IPS-20b (cell line): ENCODE measurements around the gene KRT32.

Source experiments
- H3K27ac ChIP-seq: one replicate; pipeline ENCODE4 v1.5.1; 2013; ENCODE audit warnings: low read length
- H3K27me3 ChIP-seq: 2 replicates; pipeline ENCODE4 v1.6.1; 2013; ENCODE audit warnings: mild to moderate bottlenecking, low read length, inconsistent platforms; ENCODE audit not compliant: insufficient read depth
- H3K36me3 ChIP-seq: 2 replicates; pipeline ENCODE4 v1.6.1; 2013; ENCODE audit warnings: low read depth, mild to moderate bottlenecking, inconsistent platforms, low read length, moderate library complexity; ENCODE audit not compliant: insufficient read depth
- H3K4me1 ChIP-seq: 2 replicates; pipeline ENCODE4 v1.6.1; 2013; ENCODE audit warnings: mild to moderate bottlenecking, control low read depth, inconsistent platforms, low read length, moderate library complexity; ENCODE audit not compliant: insufficient read depth
- H3K4me3 ChIP-seq: 2 replicates; pipeline ENCODE4 v1.5.1; 2013; ENCODE audit warnings: mild to moderate bottlenecking, low read length, inconsistent platforms
- H3K9ac ChIP-seq: 2 replicates; pipeline ENCODE4 v1.6.1; 2013; ENCODE audit warnings: low read depth, mild to moderate bottlenecking, inconsistent platforms, low read length, moderate library complexity
- H3K9me3 ChIP-seq: 2 replicates; pipeline ENCODE4 v1.6.1; 2013; ENCODE audit warnings: mild to moderate bottlenecking, low read depth, low read length, inconsistent platforms; ENCODE audit not compliant: insufficient read depth

KRT32 gene

DNA sequence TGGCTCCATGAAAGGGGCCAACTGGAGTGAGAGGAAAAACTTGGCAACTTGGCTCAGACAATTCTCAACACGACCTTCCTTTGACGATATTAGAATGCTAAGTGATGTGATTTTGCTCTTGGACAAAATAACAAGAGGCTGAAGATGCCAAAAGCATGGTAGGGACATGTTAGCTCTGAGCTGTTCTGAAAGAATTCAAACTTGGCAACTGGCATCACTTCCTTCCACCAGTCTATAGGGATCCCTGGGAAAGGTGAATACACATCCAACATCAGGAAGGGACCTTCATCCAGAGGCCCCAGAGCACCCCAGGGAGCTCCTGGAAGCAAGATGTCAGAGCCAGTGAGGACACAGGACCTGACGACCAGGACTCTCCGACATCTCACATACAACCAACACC, 47.1 kb downstream of the KRT32 start:
- Histone ChIP-seq H3K4me1 (no peaks in the 10 kb centered on the region), H3K9me3 (no peaks in the 10 kb centered on the region), H3K27me3 (no peaks in the 10 kb centered on the region), H3K27ac (no peak overlapping the region), H3K36me3 (no peaks in the 10 kb centered on the region), H3K9ac (no peak overlapping the region), H3K4me3 (no peak overlapping the region)

DNA sequence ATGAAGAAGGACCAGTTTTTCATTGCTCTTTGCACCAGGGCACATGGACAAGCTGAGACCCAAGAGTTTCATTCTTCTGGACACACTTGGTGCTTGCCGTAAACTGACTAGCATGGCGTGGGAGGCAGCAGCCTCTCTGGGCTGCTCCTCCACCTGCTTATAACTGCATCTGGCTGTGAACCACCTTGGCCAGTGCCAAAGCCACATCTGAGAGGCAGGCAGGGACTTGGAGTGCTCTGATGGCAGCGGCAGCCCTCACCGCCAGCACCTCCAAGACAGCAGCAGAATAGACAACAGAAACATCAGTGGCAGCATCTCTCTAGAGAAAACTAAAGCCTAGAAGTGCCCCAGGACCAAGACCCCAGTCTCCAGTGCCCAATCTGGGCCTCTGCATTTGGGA, 47.5 kb downstream of the KRT32 start:
- H3K4me1 ChIP-seq: no peaks in the 10 kb centered on the region
- no peak overlapping the region for H3K4me3 ChIP-seq
- H3K9me3 ChIP-seq: no peaks in the 10 kb centered on the region
- H3K36me3 ChIP-seq: no peaks in the 10 kb centered on the region
- no peak overlapping the region for H3K27ac ChIP-seq
- H3K27me3 ChIP-seq: no peaks in the 10 kb centered on the region
- H3K9ac ChIP-seq: no peak overlapping the region

DNA sequence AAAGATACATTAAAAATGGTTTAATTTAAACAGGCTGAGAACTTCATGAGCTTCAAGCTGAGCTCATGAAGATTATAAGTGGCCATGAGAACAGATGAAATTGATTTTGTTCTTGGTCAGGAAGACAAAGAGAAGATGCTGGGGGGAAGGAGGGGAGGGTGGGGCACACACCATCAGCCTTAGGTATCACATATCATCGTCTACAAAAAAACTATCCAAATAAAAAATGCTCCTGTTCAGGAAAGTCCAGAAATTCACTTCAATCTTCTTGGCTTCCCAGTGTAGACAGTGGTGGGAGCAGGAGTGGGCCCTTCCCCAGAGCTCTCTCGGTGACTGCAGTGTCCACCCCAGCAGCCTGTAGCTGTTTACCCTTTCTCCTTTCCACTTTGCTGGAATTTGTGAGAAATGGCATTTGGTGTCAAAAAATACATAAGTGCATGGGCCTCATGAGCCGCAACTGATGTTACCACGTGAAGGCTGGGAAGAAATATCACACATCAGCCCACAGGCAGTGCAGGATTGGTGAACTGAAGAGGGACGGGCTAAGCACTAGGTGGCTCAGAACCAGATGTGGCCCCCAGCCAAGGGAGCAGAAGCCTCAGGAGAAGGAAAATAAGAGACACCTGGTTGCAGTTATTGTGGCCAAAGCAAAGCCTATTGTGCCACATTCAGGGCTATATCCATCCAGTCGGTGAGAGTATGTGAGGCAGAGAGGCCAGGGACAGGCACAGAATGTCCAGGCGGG, 48.9 kb downstream of the KRT32 start:
- 0 out of 2 replicates have a peak, but pooled peaks cover 4% of the 10 kb centered on the region for H3K4me1 ChIP-seq

DNA sequence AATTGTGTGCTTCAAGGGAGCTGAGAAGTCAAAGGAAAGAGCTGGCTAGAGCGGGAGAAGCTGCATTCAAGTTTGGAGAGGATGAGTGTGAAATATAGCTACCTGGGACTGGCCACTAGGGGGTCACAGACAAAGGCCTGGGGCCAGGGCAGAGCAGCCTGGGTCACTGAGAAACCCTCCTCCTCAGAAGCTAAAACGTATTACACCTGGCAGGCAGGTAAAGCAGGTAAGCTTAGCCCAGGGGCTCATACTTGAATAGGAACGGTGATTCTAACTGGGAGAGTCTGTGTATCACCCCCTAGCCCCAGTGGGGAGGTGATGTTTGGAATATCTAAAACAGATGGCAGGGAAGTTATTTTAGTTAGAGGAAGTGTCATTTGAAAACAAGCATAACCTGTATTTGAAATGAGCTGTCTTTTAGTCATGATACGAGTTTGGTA, 49.6 kb downstream of the KRT32 start:
- Histone ChIP-seq H3K27me3 (no peaks in the 10 kb centered on the region), H3K27ac (no peak overlapping the region)

More for the DNA sequence above, 48.9 kb downstream of the KRT32 start:
- H3K4me3 ChIP-seq: no peak overlapping the region
- no peak overlapping the region for H3K27ac ChIP-seq
- no peak overlapping the region for H3K9ac ChIP-seq
- no peaks in the 10 kb centered on the region for H3K27me3 ChIP-seq
- H3K9me3 ChIP-seq: no peaks in the 10 kb centered on the region
- H3K36me3 ChIP-seq: no peaks in the 10 kb centered on the region

DNA sequence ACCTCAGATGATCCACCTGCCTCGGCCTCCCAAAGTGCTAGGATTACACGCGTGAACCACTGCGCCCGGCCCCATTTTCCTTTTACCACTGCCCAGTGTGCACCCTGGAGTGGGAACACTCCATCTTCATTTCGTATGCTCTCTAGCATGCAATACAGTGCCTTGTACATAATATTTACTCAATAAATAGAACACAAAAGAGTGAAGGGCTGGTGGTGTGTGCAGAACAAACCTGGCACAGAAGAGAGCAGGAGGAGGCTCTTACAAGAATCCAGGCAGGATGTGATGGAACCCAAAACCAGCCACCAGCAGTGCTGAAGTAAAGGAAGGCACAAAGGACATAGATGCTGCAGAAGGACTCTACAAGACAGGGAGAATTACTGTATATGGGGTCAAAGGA, 50.1 kb downstream of the KRT32 start:
- Histone ChIP-seq H3K9me3 (no peaks in the 10 kb centered on the region), H3K9ac (no peak overlapping the region), H3K36me3 (no peaks in the 10 kb centered on the region), H3K27me3 (no peaks in the 10 kb centered on the region), H3K4me3 (no peak overlapping the region), H3K4me1 (peaks cover 5% of the 10 kb centered on the region; the same call in 1 of the 2 replicates), H3K27ac (no peak overlapping the region)

More for the DNA sequence above, 49.6 kb downstream of the KRT32 start:
- Histone ChIP-seq H3K4me3 (no peak overlapping the region), H3K4me1 (0 out of 2 replicates have a peak, but pooled peaks cover 4% of the 10 kb centered on the region), H3K36me3 (no peaks in the 10 kb centered on the region), H3K9ac (no peak overlapping the region), H3K9me3 (no peaks in the 10 kb centered on the region)

DNA sequence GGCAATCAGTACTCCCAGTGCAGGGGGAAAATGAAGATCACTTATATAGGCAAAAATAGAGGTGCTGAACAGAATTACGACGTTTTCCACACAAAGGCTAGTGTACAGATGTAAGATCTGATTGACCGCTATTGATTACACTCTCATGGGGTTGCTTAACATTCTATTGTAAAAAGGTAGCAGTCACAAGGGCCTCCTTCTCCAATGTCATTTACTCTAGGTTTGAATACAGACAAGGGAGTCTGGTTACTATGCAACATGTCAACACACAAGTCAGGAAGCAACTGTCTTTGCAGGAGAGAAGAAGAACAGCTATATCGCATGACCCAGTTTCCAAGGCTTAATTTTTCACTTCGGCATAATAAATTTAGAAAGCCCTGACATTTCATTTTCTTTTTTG, 50.7 kb downstream of the KRT32 start:
- Histone ChIP-seq H3K27me3 (no peaks in the 10 kb centered on the region), H3K9ac (no peak overlapping the region), H3K4me3 (no peak overlapping the region), H3K9me3 (no peaks in the 10 kb centered on the region), H3K36me3 (no peaks in the 10 kb centered on the region), H3K4me1 (peaks cover 7% of the 10 kb centered on the region; the same call in 1 of the 2 replicates), H3K27ac (no peak overlapping the region)

DNA sequence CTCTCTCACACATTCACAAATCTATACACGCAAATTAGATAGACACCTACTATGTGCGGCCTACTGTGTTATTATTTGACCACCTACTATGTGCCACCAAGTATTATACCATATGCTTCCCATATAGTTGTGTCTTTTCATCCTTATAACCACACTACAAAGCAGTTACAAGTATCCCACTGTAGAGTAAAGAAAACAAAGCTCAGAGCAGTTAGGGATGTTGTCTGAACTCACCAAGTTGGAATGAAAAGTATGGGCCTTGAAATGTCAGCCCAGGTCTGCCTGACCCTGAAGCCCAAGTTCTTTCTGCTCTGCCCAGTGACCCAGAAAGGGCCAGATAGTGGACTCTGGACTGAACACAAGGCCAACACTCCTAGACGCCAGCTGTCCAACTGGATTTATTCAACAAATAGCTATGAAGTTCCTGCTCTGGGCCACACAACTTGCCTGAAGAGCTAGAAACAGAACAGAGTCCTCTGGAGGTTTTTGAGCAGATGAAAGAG, 51.3 kb downstream of the KRT32 start:
- no peak overlapping the region for H3K4me3 ChIP-seq
- H3K27ac ChIP-seq: no peak overlapping the region
- peaks cover 7% of the 10 kb centered on the region; the same call in 1 of the 2 replicates for H3K4me1 ChIP-seq
- H3K36me3 ChIP-seq: no peaks in the 10 kb centered on the region
- H3K9me3 ChIP-seq: no peaks in the 10 kb centered on the region
- H3K9ac ChIP-seq: no peak overlapping the region
- no peaks in the 10 kb centered on the region for H3K27me3 ChIP-seq

DNA sequence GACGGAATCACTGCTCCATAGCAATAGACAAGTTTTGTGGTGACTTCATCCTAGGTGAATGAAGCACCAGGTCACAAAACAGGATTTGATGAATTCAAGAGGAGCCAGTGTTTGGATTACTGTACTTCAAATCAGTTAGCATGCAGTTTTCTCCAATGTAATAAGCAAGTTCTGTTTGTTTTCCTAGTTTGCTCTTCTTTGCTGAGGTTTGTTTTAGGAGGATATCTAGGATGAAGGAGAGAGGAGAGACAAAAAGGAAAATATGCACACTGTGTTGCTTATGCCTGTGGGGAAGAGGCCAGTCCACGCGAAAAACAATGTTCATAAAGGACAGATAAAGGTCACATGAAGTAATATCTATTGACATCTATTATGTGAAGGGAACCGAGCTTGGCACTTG, 51.8 kb downstream of the KRT32 start:
- no peaks in the 10 kb centered on the region for H3K27me3 ChIP-seq
- H3K36me3 ChIP-seq: no peaks in the 10 kb centered on the region
- no peak overlapping the region for H3K9ac ChIP-seq
- no peak overlapping the region for H3K4me3 ChIP-seq
- no peak overlapping the region for H3K27ac ChIP-seq
- H3K9me3 ChIP-seq: no peaks in the 10 kb centered on the region
- peaks cover 7% of the 10 kb centered on the region; the same call in 1 of the 2 replicates for H3K4me1 ChIP-seq

DNA sequence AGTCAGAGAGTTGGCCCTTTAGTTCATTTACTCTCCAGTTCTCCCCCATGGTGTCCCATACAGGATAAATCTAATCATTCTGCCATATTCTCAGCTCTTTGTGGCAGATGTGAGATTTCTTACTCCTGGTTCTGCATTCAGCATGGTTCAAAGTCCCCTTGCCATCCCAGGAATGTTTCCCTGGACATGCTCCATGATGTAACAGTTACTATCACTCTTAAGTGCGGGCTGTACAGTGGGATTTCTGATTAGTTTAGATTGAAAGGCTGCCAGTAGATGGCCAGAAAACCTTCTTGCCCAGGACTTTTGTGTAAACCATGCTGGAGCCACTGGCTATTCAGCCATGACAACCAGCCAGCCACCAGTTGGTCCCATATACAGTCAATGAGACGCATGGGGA, 53.2 kb downstream of the KRT32 start:
- no peaks in the 10 kb centered on the region for H3K36me3 ChIP-seq
- H3K27me3 ChIP-seq: no peaks in the 10 kb centered on the region
- H3K9me3 ChIP-seq: no peaks in the 10 kb centered on the region
- no peak overlapping the region for H3K4me3 ChIP-seq
- H3K9ac ChIP-seq: no peak overlapping the region
- peaks cover 7% of the 10 kb centered on the region; the same call in 1 of the 2 replicates for H3K4me1 ChIP-seq
- H3K27ac ChIP-seq: no peak overlapping the region

DNA sequence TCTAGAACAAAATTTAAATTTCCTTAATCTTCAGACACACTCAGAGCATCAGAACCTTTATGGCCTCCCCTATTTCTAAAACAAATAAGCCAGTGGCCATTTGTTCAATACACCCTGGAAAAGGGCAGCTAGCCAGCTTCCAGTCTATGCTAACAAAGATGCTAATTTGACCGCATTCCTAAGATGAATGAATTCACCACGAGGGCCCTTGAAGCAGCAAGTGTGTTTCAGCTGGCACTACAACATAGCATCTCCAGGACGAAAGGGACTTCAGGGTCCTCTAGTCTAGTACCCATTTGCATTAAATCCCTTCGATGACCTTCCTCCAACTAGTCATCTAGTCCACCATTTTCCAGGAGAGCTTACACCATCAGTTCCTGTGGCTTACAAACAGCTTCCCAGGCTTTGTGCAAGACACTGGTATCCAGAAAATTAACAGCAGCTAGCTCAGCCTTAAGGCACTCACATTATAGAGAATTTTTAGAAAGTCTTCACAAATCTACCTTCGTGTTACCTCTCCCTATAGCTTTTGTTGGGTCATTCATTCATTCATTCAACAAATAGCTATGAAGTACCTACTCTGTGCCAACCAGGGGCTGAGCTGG, 53.7 kb downstream of the KRT32 start:
- H3K9ac ChIP-seq: no peak overlapping the region
- no peaks in the 10 kb centered on the region for H3K27me3 ChIP-seq
- H3K27ac ChIP-seq: no peak overlapping the region
- H3K9me3 ChIP-seq: no peaks in the 10 kb centered on the region
- no peaks in the 10 kb centered on the region for H3K36me3 ChIP-seq
- H3K4me3 ChIP-seq: 0 out of 2 replicates have a peak overlapping the region, but pooled peaks have one; percentile 3
- H3K4me1 ChIP-seq: peaks cover 7% of the 10 kb centered on the region; the same call in 1 of the 2 replicates

DNA sequence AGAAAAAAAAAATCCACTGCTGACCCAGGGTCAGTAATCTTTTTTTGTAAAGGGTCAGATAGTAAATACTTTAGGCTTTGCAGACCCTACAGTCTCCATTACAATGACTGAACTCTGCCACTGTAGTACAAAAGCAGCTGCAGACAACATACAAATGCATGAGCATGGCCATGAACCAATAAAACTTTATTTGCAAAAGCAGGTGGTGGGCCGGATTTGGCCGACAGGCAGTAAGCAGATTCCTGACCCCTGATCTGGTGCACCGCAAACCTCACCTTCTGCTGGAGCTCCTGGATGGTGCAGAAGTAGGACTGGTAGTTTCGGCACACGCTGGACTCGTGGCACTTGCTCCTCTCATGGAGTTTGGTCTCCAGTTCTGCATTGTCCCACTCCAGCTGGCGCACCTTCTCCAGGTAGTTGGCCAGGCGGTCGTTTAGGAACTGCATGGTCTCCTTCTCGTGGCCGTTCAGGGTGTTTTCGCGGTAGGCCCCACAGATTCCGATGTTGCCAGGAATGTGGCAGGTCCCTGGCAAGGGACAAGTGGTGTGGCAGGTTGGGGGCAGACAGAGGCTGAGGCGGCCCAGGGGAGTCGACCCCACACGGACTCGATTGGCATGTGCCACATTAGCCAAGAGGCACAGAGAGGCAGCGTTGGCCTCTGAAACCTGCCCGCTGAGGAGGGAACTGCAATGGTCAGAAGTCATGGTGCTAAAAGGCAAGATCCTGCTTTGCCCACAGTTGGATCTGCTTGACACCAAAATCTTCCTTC, 55.9 kb downstream of the KRT32 start:
- Histone ChIP-seq H3K27ac (no peak overlapping the region), H3K27me3 (no peaks in the 10 kb centered on the region), H3K4me3 (no peak overlapping the region), H3K4me1 (peaks cover 7% of the 10 kb centered on the region; the same call in 1 of the 2 replicates), H3K9me3 (no peaks in the 10 kb centered on the region), H3K9ac (no peak overlapping the region), H3K36me3 (no peaks in the 10 kb centered on the region)
